Loucy (cell line): ENCODE results near the gene APOD.

Experiments
- EZH2phosphoT487 ChIP-seq: fragments of 200-600 bp; IDR thresholded peaks from 2 replicates; pipeline ENCODE4 v1.6.1; 2018; ENCODE audit warnings: antibody characterized with exemption, mild to moderate bottlenecking, moderate library complexity, borderline replicate concordance
- TF ChIP-seq, protein P1 (sequence below): fragments of 200-600 bp; sonication (generic); conservative IDR thresholded peaks from 2 replicates; pipeline ENCODE4 v1.5.1; 2014; ENCODE audit warnings: mild to moderate bottlenecking, antibody characterized with exemption, low read length

DNA sequence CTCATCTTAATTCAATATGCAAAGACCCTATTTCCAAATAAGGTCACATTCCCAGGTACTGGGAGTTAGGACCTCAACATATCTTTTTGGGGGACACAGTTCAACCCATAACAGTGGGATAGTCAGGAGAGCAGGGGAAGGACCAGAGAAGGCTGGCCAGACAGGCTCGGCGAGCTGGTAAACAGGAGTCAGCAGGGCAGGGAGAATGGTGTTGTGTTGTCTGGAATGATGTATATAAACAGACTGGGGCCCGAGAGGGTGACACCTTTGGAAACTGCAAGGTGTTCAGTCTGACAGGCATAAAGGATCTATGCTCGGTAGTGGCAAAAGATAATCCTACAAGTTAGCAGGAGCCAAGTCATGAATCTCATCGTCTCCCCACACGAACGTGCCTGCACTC, 30.5 kb downstream of the APOD start:
- TF ChIP-seq, protein P1, sequence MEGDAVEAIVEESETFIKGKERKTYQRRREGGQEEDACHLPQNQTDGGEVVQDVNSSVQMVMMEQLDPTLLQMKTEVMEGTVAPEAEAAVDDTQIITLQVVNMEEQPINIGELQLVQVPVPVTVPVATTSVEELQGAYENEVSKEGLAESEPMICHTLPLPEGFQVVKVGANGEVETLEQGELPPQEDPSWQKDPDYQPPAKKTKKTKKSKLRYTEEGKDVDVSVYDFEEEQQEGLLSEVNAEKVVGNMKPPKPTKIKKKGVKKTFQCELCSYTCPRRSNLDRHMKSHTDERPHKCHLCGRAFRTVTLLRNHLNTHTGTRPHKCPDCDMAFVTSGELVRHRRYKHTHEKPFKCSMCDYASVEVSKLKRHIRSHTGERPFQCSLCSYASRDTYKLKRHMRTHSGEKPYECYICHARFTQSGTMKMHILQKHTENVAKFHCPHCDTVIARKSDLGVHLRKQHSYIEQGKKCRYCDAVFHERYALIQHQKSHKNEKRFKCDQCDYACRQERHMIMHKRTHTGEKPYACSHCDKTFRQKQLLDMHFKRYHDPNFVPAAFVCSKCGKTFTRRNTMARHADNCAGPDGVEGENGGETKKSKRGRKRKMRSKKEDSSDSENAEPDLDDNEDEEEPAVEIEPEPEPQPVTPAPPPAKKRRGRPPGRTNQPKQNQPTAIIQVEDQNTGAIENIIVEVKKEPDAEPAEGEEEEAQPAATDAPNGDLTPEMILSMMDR, result no peak
- no peak for TF ChIP-seq EZH2phosphoT487
